GM12875 (cell line): ENCODE results near the gene GALP.
"Not testable (repeated sequence)": the region's sequence is repeated elsewhere in the genome, so short reads cannot be mapped to it uniquely, and the experiment has no call there.

Experiments
- H3K4me3 ChIP-seq: one replicate; pipeline ENCODE4 v1.5.1; 2011; ENCODE audit warnings: low read depth, low read length, control low read depth
- TF ChIP-seq, protein P1 (sequence below): IDR thresholded peaks from 2 replicates; pipeline ENCODE4 v1.5.1; 2011; ENCODE audit warnings: low read depth, mild to moderate bottlenecking, control low read depth, inconsistent platforms, low read length, moderate library complexity, borderline replicate concordance; ENCODE audit not compliant: insufficient read depth

The GALP gene

DNA sequence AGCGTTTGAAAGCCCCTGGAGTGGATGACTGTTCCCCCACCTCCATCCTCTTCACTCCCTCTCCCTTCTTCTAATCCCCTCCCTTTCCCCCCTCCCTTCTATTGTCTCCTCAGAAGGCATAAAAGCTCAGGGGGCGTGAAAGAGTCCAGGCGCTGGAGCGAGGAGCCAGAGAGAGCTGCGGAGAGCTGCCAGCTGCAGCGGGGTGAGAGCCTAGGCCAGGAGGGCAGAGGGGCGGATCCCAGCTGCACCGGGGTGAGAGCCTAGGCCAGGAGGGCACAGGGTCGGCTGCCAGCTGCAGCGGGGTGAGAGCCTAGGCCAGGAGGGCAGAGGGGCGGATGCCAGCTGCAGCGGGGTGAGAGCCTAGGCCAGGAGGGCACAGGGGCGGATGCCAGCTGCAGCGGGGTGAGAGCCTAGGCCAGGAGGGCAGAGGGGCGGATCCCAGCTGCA is at the start of gene GALP:
Gene GALP, plus strand, starts transcription at position 148 of the 447 bp plus-strand sequence. CDS start 1,101 bp downstream, outside the sequence.
- H3K4me3 ChIP-seq, result not testable (repeated sequence)

DNA sequence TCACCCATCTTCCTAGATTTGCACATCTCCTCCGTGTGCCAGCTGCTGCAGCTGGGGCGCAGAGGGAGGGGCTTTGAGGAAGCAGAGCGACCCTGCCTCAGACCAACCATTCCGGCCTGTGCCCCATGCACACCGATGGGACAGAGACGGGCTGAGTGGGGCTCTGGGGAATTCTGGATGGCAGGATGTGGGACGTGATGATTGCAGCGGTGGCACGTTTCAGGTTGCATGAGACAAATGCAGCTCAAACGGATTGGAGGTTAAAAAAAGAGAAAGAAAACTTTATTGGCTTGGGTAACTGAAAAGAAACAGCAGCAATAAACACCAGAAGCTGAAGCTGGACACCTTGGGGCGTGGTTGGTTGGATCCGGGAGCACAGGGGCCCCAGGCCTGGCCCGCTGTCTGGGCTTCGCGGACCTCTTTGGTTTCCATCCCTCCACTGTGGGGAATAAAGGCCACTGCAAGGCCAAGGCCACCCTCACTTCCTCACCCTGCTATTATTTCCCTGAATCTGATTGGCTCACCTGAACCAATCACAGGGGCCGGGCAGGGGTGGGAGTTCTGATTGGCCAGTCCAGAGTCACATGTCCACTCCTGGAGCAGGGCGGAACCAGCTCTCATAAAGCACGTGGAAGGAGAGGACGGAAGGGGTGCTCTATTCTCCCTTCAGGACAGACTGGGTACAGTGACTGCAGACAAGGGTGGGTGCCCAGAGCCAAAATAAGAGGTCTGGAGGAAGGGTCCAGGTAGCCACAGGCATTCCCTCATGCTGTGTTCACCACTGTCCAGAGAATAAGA is 48.6 kb upstream of the GALP start:
- H3K4me3 ChIP-seq, result no peak overlapping the region
- TF ChIP-seq, protein P1, sequence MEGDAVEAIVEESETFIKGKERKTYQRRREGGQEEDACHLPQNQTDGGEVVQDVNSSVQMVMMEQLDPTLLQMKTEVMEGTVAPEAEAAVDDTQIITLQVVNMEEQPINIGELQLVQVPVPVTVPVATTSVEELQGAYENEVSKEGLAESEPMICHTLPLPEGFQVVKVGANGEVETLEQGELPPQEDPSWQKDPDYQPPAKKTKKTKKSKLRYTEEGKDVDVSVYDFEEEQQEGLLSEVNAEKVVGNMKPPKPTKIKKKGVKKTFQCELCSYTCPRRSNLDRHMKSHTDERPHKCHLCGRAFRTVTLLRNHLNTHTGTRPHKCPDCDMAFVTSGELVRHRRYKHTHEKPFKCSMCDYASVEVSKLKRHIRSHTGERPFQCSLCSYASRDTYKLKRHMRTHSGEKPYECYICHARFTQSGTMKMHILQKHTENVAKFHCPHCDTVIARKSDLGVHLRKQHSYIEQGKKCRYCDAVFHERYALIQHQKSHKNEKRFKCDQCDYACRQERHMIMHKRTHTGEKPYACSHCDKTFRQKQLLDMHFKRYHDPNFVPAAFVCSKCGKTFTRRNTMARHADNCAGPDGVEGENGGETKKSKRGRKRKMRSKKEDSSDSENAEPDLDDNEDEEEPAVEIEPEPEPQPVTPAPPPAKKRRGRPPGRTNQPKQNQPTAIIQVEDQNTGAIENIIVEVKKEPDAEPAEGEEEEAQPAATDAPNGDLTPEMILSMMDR, result no peak

DNA sequence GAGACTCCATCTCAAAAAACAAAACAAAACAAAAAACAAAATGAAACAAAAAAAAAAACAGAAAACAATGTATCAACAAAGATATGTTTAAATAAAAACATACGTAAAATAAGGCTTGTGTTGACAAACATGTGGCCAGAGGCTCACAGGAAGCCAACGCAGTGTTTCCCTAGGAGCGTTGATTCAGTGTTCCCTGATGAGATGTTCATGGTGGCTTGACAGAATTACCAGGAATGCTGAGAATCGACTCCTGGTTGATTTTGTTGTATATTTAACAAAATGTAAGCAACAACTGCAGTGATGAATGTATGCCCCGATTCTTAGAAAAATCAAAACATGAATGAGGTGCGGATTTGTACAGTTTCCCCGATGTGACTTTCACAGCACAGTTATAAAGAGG is 45.8 kb upstream of the GALP start:
- H3K4me3 ChIP-seq, result no peak overlapping the region
- TF ChIP-seq, protein P1, result no peak

DNA sequence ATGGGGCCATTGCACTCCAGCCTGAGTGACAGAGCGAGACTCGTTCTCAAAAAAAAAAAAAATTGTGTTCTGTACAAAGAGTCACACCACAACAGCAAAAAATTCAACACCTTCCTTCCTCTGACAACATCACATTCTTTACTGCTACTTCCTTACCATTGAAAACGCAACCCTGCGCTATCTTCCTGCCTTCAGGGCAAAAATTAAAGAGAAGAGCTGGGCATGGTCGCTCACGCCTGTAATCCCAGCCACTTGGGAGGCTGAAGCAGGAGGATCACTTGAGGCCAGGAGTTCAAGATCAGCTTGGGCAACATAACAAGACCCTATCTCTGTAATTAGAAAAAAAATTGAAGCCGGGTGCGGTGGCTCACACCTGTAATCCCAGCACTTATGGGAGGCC is 44.2 kb upstream of the GALP start:
- TF ChIP-seq, protein P1, result no peak
- no peak overlapping the region for H3K4me3 ChIP-seq

DNA sequence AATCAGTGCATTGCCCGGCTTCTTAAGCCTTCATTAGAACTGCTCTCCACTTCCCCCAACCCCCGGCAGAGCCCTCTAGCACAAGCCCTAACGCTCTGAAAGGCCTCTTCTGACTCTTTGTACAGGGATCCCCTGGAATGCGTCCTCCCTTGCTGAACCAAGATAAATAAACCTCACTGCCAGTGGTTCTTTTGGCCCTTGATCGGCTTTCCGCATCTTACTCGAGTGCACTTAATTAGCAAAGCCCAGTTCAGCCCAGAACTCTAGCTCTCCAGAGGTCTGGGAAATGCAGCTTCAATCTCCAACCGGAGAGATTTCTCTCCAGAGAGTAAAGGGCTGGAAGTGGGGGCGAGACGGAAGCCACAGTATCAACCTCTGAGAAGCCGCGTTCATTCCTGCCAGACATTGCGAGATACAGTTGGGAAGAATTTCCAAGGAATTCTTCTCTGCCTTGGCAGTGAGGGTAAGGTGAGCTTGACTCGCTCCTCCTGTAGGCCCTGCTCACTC is 43.4 kb upstream of the GALP start:
- no peak overlapping the region for H3K4me3 ChIP-seq
- TF ChIP-seq, protein P1, result no peak

DNA sequence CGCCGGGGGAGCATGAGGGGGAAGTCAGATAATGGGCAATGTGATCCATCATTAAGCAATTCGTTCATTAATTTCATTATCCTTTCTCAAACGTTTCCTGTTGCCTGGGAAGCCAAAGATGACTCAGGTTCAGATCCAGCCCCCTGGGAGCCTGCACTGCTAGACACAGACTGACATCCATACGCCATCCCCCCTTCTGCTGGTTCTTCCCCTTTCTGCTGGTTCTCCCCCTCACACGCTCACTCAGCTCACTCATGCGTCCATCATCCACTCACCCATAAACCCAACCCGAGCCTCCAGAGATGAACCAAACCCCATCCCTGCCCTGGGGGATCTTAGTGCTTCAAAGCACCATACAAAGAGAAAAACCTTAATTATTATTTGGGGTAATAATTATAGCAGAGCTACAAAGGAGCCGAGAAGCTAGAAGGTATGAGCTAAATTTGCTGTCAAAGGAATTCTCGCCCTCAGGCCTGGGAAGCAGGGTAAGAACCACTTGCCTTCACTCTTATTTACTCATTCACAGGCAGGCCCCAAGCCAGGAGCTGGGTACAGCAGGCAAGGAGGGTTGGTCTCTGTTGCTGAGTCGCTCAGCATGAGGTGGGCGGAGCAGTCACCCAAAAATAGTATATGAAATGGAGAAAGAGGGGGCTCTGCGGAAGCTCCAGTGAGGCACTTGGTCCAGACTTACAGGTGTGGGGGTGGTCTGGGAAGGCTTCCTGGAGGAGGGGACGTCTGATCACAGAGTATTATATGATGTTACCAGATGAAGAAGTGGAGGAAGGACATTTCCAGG is 41.8 kb upstream of the GALP start:
- H3K4me3 ChIP-seq, result no peak overlapping the region
- TF ChIP-seq, protein P1, result no peak

DNA sequence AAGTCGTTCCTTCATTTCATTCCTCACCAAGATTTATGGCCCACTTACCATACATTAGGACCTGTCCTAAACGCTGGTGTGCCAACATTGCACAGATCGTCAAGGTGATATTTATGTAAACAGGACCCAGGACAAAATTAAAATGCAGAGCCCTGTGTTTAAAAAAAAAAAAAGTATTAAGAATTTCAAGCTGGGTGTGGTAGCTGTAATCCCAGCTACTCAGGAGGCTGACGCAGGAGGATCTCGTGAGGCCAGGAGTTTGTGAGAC is 41.2 kb upstream of the GALP start:
- TF ChIP-seq, protein P1, result no peak

More for the DNA sequence above, 41.2 kb upstream of the GALP start:
- H3K4me3 ChIP-seq, result no peak overlapping the region
